OCI-LY3 (cell line): Measurements from ENCODE around the gene C1orf52.

Experiments
- EZH2phosphoT487 ChIP-seq: fragments of 200-600 bp; shearing (Covaris generic); IDR thresholded peaks from 2 replicates; pipeline ENCODE4 v1.6.1; 2018; ENCODE audit warnings: antibody characterized with exemption, mixed run types, low read depth
- TF ChIP-seq, protein P1 (sequence below): fragments of 200-600, 300-600 bp; sonication (generic); IDR thresholded peaks from 2 replicates; pipeline ENCODE4 v1.5.1; 2014; ENCODE audit warnings: antibody characterized with exemption, low read length, low read depth

DNA sequence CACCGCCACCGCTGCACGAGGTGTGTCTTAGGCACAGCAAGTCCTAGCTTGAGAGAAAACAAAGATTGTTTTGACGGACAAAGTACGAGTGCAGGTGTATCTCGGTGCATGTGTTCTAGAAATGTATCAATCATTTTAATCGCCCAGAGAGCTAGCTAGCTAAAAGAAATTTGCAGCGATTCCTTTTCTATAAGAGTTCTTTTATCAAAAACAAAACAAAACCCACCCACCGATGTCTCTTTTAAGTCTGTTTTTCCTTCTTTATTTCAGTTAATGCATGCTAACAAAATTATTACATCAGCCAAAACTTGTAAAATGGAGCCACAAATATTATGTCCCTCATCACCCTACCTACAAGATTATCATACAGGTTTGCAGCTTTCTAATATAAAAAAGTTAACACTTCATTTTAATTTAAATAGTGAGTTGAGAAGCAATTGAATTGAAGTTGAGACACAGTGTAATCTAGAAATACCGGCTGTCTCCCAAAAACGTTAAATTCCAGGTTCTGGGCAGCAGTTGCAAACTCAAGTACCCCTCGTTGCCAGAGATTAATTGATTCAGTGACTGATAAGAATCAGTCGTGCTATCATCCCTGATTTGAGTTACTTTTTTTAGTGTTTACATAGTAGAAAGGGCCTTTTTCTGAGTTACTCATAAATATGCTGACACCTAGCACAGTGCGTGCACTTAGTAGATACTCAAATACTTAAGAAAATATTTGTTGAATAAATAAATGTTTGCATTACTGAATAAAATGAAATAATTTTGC, 57.2 kb downstream of the C1orf52 start:
- TF ChIP-seq, protein P1, sequence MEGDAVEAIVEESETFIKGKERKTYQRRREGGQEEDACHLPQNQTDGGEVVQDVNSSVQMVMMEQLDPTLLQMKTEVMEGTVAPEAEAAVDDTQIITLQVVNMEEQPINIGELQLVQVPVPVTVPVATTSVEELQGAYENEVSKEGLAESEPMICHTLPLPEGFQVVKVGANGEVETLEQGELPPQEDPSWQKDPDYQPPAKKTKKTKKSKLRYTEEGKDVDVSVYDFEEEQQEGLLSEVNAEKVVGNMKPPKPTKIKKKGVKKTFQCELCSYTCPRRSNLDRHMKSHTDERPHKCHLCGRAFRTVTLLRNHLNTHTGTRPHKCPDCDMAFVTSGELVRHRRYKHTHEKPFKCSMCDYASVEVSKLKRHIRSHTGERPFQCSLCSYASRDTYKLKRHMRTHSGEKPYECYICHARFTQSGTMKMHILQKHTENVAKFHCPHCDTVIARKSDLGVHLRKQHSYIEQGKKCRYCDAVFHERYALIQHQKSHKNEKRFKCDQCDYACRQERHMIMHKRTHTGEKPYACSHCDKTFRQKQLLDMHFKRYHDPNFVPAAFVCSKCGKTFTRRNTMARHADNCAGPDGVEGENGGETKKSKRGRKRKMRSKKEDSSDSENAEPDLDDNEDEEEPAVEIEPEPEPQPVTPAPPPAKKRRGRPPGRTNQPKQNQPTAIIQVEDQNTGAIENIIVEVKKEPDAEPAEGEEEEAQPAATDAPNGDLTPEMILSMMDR, result no peak
- no peak for TF ChIP-seq EZH2phosphoT487
